Fibroblast of the aortic adventitia (primary cell): Measurements from ENCODE around the gene WDFY3. TPM values are rescaled to one million over a fixed set of nuclear protein-coding genes. Genes with fewer than 3 reads are reported as not detected.
A peak's percentile ranks its signal among the peaks of the same experiment; 100 is the strongest.

Experiments used
- DNase-seq: peaks from one replicate; pipeline ENCODE4 v3.0.0-alpha.2; 2010; ENCODE audit warnings: low read depth
- H3K4me3 ChIP-seq: 2 replicates; pipeline ENCODE4 v1.5.1; 2011; ENCODE audit warnings: low read depth, mild to moderate bottlenecking, control low read depth, low read length, moderate library complexity
- CTCF ChIP-seq: IDR thresholded peaks from 2 replicates; pipeline ENCODE4 v1.5.1; 2011; ENCODE audit warnings: mild to moderate bottlenecking, low read length, control low read depth, inconsistent platforms; ENCODE audit not compliant: insufficient read depth
- total RNA-seq: library from RNA; depleted of rRNA; stranded (reverse); fragments of >200 nt; gene quantifications from 2 replicates; pipeline ENCODE4 v1.2.3, GENCODE V29; 2012; ENCODE audit warnings: low replicate concordance

Gene WDFY3
- total RNA-seq, 1 donor = 86.9 TPM

DNA sequence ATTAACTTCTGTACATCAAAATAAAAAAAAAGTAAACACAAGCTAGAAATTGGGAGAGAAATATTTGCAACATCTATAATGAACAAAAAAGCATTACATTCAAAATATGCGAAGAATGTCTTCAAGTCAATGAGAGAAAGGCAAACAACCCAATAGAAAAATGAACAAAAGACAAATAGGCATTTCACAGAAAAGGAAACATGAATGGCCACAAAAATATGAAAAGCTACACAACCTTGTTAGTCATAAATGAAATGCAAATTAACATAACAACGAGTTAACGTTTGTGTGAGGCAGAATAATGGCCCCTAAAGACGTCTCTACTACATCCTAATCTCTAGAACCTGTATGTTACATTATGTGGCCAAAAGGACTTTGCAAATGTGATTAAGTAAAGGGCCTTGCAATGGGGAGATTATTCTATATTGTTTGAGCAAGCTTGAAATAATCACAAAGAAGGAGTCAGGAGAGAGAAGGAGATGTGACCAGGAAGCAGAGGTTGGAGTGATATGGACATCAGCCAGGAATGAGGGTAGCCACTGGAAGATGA lies 86.8 kb downstream of the WDFY3 start:
- H3K4me3 ChIP-seq = no peak overlapping the region
- no peak for TF ChIP-seq CTCF
- no peak for DNase-seq

DNA sequence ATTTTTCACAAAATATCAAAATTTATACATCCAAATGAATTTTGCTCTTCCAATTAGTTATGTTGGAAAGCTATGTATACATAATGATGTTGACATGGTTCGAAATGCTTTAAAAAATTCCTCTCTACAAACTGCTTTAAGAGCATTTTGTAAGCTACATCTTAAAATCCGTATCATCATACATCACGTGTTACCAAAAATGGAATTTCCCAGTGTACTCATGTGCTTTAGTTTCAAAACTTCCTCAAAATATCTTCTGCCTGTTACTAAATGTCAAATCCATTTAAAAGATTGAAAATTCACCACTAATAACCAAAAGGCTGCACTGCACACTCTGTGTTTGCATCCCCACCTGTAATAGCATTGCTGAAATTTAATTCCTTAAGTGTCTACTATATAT lies 87.9 kb downstream of the WDFY3 start:
- no peak for DNase-seq
- H3K4me3 ChIP-seq = no peak overlapping the region
- TF ChIP-seq CTCF = no peak

DNA sequence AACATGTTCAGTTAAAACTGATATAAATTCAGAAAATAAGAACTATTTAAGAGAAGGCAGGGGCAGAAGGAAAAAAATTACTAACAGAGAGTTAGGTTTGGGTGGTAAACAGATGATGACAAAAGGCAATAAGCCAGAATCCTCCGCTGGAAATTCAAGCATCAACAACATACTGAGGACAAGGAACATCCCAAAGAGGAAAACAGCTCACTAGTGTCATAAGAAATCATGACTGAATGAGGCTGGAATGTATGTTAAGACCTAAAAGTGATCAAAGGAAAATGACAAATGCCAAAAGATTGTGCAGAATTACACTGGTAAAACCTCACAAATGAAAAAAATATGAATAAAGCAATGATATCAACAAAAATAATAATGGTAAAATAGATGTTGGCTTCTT lies 88.4 kb downstream of the WDFY3 start:
- DNase-seq = peak; percentile 67
- no peak for TF ChIP-seq CTCF
- H3K4me3 ChIP-seq = no peak overlapping the region

- TF ChIP-seq CTCF = no peak
- DNase-seq = peak; percentile 63
- no peak overlapping the region for H3K4me3 ChIP-seq
These were observed 89.2 kb downstream of the WDFY3 start for GRCh38 chr4:84877051-84877833.

DNA sequence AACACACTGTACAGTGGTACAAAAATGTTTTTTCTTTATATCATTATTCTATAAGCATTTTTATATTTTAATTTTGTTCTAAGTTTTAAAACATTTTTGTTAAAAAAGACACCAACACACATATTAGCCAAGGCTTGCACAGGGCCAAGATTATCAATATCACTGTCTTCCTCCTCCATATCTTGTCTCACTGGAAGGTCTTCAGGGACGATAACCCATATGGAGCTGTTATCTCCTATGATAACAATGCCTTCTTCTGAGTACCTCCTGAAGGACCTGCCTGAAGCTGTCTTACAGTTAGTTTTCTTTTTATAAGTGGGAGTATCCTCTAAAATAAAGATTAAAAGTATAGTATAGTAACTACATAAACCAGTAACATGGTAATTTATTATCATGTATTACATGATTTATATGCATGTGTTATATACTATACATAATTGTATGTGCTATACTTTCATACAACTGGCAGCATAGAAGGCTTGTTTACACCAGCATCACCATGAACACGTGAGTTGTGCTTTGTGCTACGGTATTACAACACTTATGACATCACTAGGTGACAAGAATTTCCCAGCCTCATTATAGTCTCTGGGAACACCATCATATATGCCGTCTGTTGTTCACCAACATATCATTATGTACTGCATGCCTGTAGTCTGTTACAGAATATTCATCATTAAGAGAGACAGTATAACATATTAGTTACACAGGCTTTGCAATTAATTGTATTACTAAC lies 90.7 kb downstream of the WDFY3 start:
- DNase-seq = no peak
- H3K4me3 ChIP-seq = no peak overlapping the region
- TF ChIP-seq CTCF = no peak

GRCh38 chr4:84874619-84875018 lies 91.9 kb downstream of the WDFY3 start:
- no peak overlapping the region for H3K4me3 ChIP-seq
- no peak for DNase-seq
- TF ChIP-seq CTCF = no peak
